Lower lobe of right lung (tissue), 2 donors: ENCODE data around the gene KNSTRN. TPM values are rescaled to one million over a fixed set of nuclear protein-coding genes. Genes with fewer than 3 reads are reported as not detected.

Experiments used
- ATAC-seq, 2 donors: fragments of 200-7000 bp; cut with Tn5 transposase; one replicate each; pipeline ENCODE4 v1.9.1; 2020 to 2022; ENCODE audit warnings: mild to moderate bottlenecking in 2 of 2, moderate library complexity in 2 of 2
- DNase-seq: peaks from one replicate; pipeline ENCODE4 v3.0.0-alpha.2; 2020
- H3K27ac ChIP-seq: fragments of 200-600 bp; one replicate; pipeline ENCODE4 v1.8.0; 2022
- H3K27me3 ChIP-seq: fragments of 200-600 bp; one replicate; pipeline ENCODE4 v1.8.0; 2022; ENCODE audit warnings: low read depth
- H3K36me3 ChIP-seq: fragments of 200-600 bp; one replicate; pipeline ENCODE4 v1.8.0; 2022; ENCODE audit warnings: mild to moderate bottlenecking
- H3K4me1 ChIP-seq: fragments of 200-600 bp; one replicate; pipeline ENCODE4 v1.8.0; 2022
- H3K4me3 ChIP-seq: fragments of 200-600 bp; one replicate; pipeline ENCODE4 v1.8.0; 2022; ENCODE audit warnings: mild to moderate bottlenecking
- H3K9me3 ChIP-seq: fragments of 200-600 bp; one replicate; pipeline ENCODE4 v1.8.0; 2022
- CTCF ChIP-seq: fragments of 200-600 bp; IDR thresholded peaks from one replicate; pipeline ENCODE4 v1.8.0; 2022; ENCODE audit warnings: antibody characterized with exemption, mild to moderate bottlenecking
- intact Hi-C: fragments of 100-400 bp; cut with DNase I; formaldehyde crosslinking; loops from one replicate; pipeline ENCODE4 v1.11.0; 2022
- total RNA-seq: library from RNA; stranded (reverse); fragmentation: NEBNext Ultra II Directional; extraction: Animal tissue kit (Norgen Biotek cat#: 25700); gene quantifications from one replicate; pipeline ENCODE4 v1.2.1, GENCODE V29; 2021
- donor health status: DM: no; HTN: yes; CAD: no; lungs with severe emphysema.

Gene KNSTRN
- total RNA-seq, 1 donor from 2014 or later = 20.1 TPM

GRCh38 chr15:40424483-40425115 lies 42.1 kb downstream of the KNSTRN start:
- intact Hi-C loops = no loop called here
- H3K4me1 ChIP-seq = peaks cover 24% of the 10 kb centered on the region
- no peak overlapping the region for H3K4me3 ChIP-seq
- TF ChIP-seq CTCF = no peak
- no peak for ATAC-seq
- H3K9me3 ChIP-seq = no peaks in the 10 kb centered on the region
- H3K27ac ChIP-seq = no peak overlapping the region
- no peaks in the 10 kb centered on the region for H3K27me3 ChIP-seq
- DNase-seq = no peak
- no peaks in the 10 kb centered on the region for H3K36me3 ChIP-seq

DNA sequence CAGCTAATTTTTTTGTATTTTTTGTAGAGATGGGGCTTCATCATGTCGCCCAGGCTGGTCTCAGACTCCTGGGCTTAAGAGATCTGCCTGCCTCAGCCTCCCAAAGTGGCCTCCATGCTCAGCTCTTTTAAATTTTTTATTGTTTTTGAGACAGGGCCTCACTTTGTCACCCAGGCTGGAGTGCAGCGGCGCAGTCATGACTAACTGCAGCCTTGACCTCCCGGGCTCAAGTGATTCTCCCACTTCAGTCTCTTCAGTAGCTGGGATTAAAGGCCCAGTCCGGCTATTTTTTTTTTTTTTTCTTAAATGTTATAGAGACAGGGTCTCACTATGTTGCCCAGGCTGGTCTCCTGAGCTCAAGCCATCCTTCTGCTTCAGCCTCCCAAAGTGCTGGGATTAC lies 43.2 kb downstream of the KNSTRN start:
- Histone ChIP-seq H3K4me3 (no peak overlapping the region), H3K4me1 (peaks cover 15% of the 10 kb centered on the region), H3K36me3 (no peaks in the 10 kb centered on the region), H3K27ac (no peak overlapping the region), H3K27me3 (no peaks in the 10 kb centered on the region), H3K9me3 (no peaks in the 10 kb centered on the region)
- no peak for ATAC-seq
- intact Hi-C loops = no loop called here
- TF ChIP-seq CTCF = no peak
- no peak for DNase-seq

- intact Hi-C loops = no loop called here
- no peak for TF ChIP-seq CTCF
These were observed 44.7 kb downstream of the KNSTRN start for GRCh38 chr15:40427188-40427587.

GRCh38 chr15:40428185-40428584 lies 45.7 kb downstream of the KNSTRN start:
- Histone ChIP-seq H3K27me3 (no peaks in the 10 kb centered on the region), H3K9me3 (no peaks in the 10 kb centered on the region), H3K36me3 (no peaks in the 10 kb centered on the region), H3K27ac (no peak overlapping the region), H3K4me3 (no peak overlapping the region), H3K4me1 (no peaks in the 10 kb centered on the region)
- peak; percentile 54 for DNase-seq
- intact Hi-C loops = no loop called here
- peak in 1 of 2 donors; percentile 80 for ATAC-seq
- TF ChIP-seq CTCF = no peak

More at GRCh38 chr15:40427188-40427587, 44.7 kb downstream of the KNSTRN start:
- Histone ChIP-seq H3K36me3 (no peaks in the 10 kb centered on the region), H3K4me1 (no peaks in the 10 kb centered on the region), H3K27me3 (no peaks in the 10 kb centered on the region), H3K27ac (no peak overlapping the region), H3K9me3 (no peaks in the 10 kb centered on the region), H3K4me3 (no peak overlapping the region)
- no peak for ATAC-seq
- DNase-seq = no peak

GRCh38 chr15:40429068-40429710 lies 46.7 kb downstream of the KNSTRN start:
- no peaks in the 10 kb centered on the region for H3K36me3 ChIP-seq
- no peaks in the 10 kb centered on the region for H3K27me3 ChIP-seq
- DNase-seq (no peak), ATAC-seq (no peak)
- H3K9me3 ChIP-seq = no peaks in the 10 kb centered on the region
- no peak overlapping the region for H3K27ac ChIP-seq
- no peak for TF ChIP-seq CTCF
- H3K4me1 ChIP-seq = no peaks in the 10 kb centered on the region
- intact Hi-C loops = no loop called here
- no peak overlapping the region for H3K4me3 ChIP-seq
